GM12878 (cell line): ENCODE data around the gene MAGI3.

Experiments
- CUX1 ChIP-seq: IDR thresholded peaks from 2 replicates; pipeline ENCODE4 v1.6.1; 2012; ENCODE audit warnings: improper control_type of control experiment, low read depth, low read length; ENCODE audit not compliant: insufficient replicate concordance
- EP300 ChIP-seq, 2 experiments: fragments of 150-350 bp in 1 of 2; IDR thresholded peaks; 2 replicates each; pipeline ENCODE4 v1.6.1; 2011 to 2012; ENCODE audit warnings: low read depth in 2 of 2, low read length in 2 of 2, borderline replicate concordance in 1 of 2, improper control_type of control experiment in 1 of 2, inconsistent platforms in 1 of 2; ENCODE audit not compliant: control insufficient read depth in 1 of 2
- HCFC1 ChIP-seq: fragments of 150-350 bp; IDR thresholded peaks from 2 replicates; pipeline ENCODE4 v1.6.1; 2014; ENCODE audit warnings: low read length
- KDM1A ChIP-seq: fragments of 200-600 bp; sonication (generic); IDR thresholded peaks from 2 replicates; pipeline ENCODE4 v1.6.1; 2016; ENCODE audit warnings: borderline replicate concordance
- MYC ChIP-seq: IDR thresholded peaks from 2 replicates; pipeline ENCODE4 v1.6.1; 2011; ENCODE audit warnings: mild to moderate bottlenecking, low read length, moderate library complexity, inconsistent platforms; ENCODE audit not compliant: insufficient read depth, insufficient replicate concordance, insufficient read length, severe bottlenecking
- NRF1 ChIP-seq: conservative IDR thresholded peaks from 2 replicates; pipeline ENCODE4 v1.6.1; 2011; ENCODE audit warnings: mild to moderate bottlenecking, low read depth, low read length, improper control_type of control experiment
- POU2F2 ChIP-seq: IDR thresholded peaks from 3 replicates; pipeline ENCODE4 v1.6.1; 2011; ENCODE audit warnings: low read depth, mild to moderate bottlenecking, low read length, borderline replicate concordance
- STAT1 ChIP-seq: fragments of 450-650 bp; conservative IDR thresholded peaks from 2 replicates; pipeline ENCODE4 v1.6.1; 2014; ENCODE audit warnings: antibody characterized with exemption, mild to moderate bottlenecking

DNA sequence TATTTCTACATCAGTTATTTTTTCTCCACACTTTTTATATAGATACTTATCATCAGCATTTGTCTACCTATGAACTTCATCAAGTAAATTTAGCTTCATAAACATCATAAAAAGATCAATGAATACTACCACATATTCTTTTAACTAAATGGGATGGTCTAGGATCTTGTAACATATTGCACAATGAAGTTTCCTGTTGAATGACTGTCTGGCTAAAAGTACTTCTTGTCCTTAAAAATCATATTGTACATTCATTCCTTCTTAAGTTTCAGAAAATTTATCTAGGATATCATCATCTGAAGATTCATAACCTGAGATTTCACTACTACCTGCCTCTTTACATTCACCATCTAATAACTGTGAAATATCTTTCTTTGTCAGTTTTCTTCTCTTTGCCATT is 69.0 kb downstream of the MAGI3 start:
- no peak for TF ChIP-seq MYC
- TF ChIP-seq KDM1A = no peak
- TF ChIP-seq HCFC1 = no peak
- TF ChIP-seq STAT1 = no peak
- TF ChIP-seq EP300 (IDR thresholded peaks at IDR 0.05; ENCODE audit: borderline replicate concordance in 1 of 2, control insufficient read depth in 1 of 2, low read depth in 2 of 2, low read length in 2 of 2) = no peak
- TF ChIP-seq POU2F2 = no peak
- TF ChIP-seq NRF1 = no peak
- no peak for TF ChIP-seq CUX1
